ENCODE measurements around the gene ZNF394.
A peak's percentile ranks its signal among the peaks of the same experiment; 100 is the strongest.

GRCh38 chr7:99499721-99500636 is at the start of gene ZNF394:
- TF ChIP-seq CTCF (IDR thresholded peaks at IDR 0.05; ENCODE audit: insufficient read depth, low read length) (no peak), GABPA (IDR thresholded peaks at IDR 0.05; ENCODE audit: low read depth) (peak; percentile 97)

Data from HL-60 (cell line).